Osteocyte (in vitro differentiated cells): ENCODE measurements around the gene CLRN3. TPM values are rescaled to one million over a fixed set of nuclear protein-coding genes. Genes with fewer than 3 reads are reported as not detected.

Experiments used
- DNase-seq: peaks from one replicate; pipeline ENCODE4 v3.0.0; 2021; ENCODE audit warnings: mixed read lengths; ENCODE audit not compliant: unreplicated experiment; ENCODE audit errors: extremely low spot score
- H3K27ac Mint-ChIP-seq: one replicate; pipeline ENCODE4 v1.8.0; 2021; ENCODE audit warnings: mild to moderate bottlenecking, mixed read lengths; ENCODE audit not compliant: unreplicated experiment
- H3K27me3 Mint-ChIP-seq: one replicate; pipeline ENCODE4 v1.8.0; 2021; ENCODE audit warnings: mixed read lengths; ENCODE audit not compliant: unreplicated experiment
- H3K36me3 Mint-ChIP-seq: one replicate; pipeline ENCODE4 v1.8.0; 2021; ENCODE audit warnings: mixed read lengths; ENCODE audit not compliant: unreplicated experiment
- H3K4me1 Mint-ChIP-seq: one replicate; pipeline ENCODE4 v1.8.0; 2021; ENCODE audit warnings: mixed read lengths; ENCODE audit not compliant: unreplicated experiment
- H3K4me3 Mint-ChIP-seq: one replicate; pipeline ENCODE4 v1.8.0; 2021; ENCODE audit warnings: mild to moderate bottlenecking, moderate library complexity, mixed read lengths; ENCODE audit not compliant: unreplicated experiment
- H3K9me3 Mint-ChIP-seq: one replicate; pipeline ENCODE4 v1.8.0; 2021; ENCODE audit warnings: mixed read lengths; ENCODE audit not compliant: unreplicated experiment
- CTCF ChIP-seq: fragments of 200-600 bp; sonication (generic); IDR thresholded peaks from 2 replicates; pipeline ENCODE4 v1.5.0; 2021; ENCODE audit warnings: antibody characterized with exemption, mild to moderate bottlenecking, moderate library complexity
- total RNA-seq: library from RNA; stranded (reverse); gene quantifications from 2 replicates; pipeline ENCODE4 v1.2.1, GENCODE V29; 2021

The CLRN3 gene
- total RNA-seq, 1 donor from 2014 or later: not detected

- no peaks in the 10 kb centered on the region for H3K9me3 Mint-ChIP-seq
- H3K4me1 Mint-ChIP-seq: peaks cover 4% of the 10 kb centered on the region
- H3K27ac Mint-ChIP-seq: no peak overlapping the region
- no peaks in the 10 kb centered on the region for H3K27me3 Mint-ChIP-seq
- H3K4me3 Mint-ChIP-seq: no peak overlapping the region
- peak; percentile 36 for DNase-seq
- no peak for TF ChIP-seq CTCF
- H3K36me3 Mint-ChIP-seq: no peaks in the 10 kb centered on the region
These were observed 4.0 kb downstream of the CLRN3 start for GRCh38 chr10:127888521-127889312.

GRCh38 chr10:127887541-127888415, 5.0 kb downstream of the CLRN3 start:
- H3K36me3 Mint-ChIP-seq: no peaks in the 10 kb centered on the region
- peak; percentile 73 for DNase-seq
- H3K9me3 Mint-ChIP-seq: no peaks in the 10 kb centered on the region
- H3K4me1 Mint-ChIP-seq: peaks cover 4% of the 10 kb centered on the region
- no peak overlapping the region for H3K27ac Mint-ChIP-seq
- H3K4me3 Mint-ChIP-seq: no peak overlapping the region
- H3K27me3 Mint-ChIP-seq: no peaks in the 10 kb centered on the region
- no peak for TF ChIP-seq CTCF

- no peaks in the 10 kb centered on the region for H3K36me3 Mint-ChIP-seq
- no peaks in the 10 kb centered on the region for H3K9me3 Mint-ChIP-seq
- no peaks in the 10 kb centered on the region for H3K27me3 Mint-ChIP-seq
- TF ChIP-seq CTCF: no peak
- H3K4me3 Mint-ChIP-seq: no peak overlapping the region
- H3K4me1 Mint-ChIP-seq: peaks cover 4% of the 10 kb centered on the region
- no peak overlapping the region for H3K27ac Mint-ChIP-seq
- DNase-seq: peak; percentile 80
These were observed 6.2 kb downstream of the CLRN3 start for GRCh38 chr10:127886371-127887051.

GRCh38 chr10:127884501-127884900, 8.2 kb downstream of the CLRN3 start:
- Mint-ChIP-seq H3K9me3 (no peaks in the 10 kb centered on the region), H3K27me3 (no peaks in the 10 kb centered on the region), H3K36me3 (no peaks in the 10 kb centered on the region), H3K27ac (no peak overlapping the region), H3K4me1 (peaks cover 2% of the 10 kb centered on the region), H3K4me3 (no peak overlapping the region)
- no peak for TF ChIP-seq CTCF
- peak; percentile 56 for DNase-seq
